ENCODE data around the gene CPSF4. TPM values are rescaled to one million over a fixed set of nuclear protein-coding genes. Genes with fewer than 3 reads are reported as not detected.

CPSF4 gene
- total RNA-seq: 27.7 and 33.9 TPM in 2 replicates

DNA sequence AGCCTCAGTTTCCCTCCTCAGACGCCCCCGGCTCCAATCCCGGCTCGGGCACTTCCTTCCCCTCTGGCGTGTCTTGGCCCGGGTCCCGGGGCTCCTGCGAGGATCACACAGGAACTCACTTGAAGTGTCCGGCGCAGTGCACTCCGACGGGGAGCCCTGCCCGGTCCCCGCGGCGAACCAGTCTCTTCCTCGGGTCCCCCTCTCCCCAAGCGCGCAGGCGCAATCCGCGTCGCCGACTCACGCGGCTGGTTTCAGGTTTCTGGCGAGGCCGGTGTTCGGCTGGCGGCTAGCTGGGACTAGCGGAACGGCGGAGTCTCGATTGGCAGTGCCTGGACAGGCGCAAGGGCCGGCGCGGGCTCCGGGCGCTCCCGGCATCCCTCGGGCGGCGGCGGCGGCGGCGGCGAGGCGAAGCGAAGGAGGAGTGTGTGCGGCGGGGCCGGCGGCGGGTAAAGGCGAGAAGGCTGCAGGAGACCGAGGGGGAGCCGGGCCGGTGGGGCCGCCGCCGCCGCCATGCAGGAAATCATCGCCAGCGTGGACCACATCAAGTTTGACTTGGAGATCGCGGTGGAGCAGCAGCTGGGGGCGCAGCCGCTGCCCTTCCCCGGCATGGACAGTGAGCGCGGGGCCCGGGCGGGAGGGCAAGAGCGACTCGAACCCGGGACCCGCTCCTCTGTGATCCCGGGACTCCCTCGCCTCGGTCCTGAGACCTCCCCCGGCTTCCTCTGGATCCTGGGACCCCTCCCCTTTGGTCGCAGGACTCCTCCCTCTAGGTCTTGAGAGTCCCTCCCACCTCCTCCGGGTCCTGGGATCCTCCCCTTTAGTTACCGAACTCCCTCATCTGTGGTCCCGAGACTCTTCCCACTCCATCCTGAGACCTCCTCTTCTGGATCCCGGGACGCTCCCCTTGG is at the start of gene CPSF4, which contains the start of gene PTCD1:
CPSF4 (plus strand) TSS at position 371 of the 908 bp plus-strand sequence; CDS start at position 511, 140 bp downstream.
PTCD1 (minus strand) TSS at position 226 of the 908 bp plus-strand sequence. CDS start 3,556 bp downstream, outside the sequence.

DNA sequence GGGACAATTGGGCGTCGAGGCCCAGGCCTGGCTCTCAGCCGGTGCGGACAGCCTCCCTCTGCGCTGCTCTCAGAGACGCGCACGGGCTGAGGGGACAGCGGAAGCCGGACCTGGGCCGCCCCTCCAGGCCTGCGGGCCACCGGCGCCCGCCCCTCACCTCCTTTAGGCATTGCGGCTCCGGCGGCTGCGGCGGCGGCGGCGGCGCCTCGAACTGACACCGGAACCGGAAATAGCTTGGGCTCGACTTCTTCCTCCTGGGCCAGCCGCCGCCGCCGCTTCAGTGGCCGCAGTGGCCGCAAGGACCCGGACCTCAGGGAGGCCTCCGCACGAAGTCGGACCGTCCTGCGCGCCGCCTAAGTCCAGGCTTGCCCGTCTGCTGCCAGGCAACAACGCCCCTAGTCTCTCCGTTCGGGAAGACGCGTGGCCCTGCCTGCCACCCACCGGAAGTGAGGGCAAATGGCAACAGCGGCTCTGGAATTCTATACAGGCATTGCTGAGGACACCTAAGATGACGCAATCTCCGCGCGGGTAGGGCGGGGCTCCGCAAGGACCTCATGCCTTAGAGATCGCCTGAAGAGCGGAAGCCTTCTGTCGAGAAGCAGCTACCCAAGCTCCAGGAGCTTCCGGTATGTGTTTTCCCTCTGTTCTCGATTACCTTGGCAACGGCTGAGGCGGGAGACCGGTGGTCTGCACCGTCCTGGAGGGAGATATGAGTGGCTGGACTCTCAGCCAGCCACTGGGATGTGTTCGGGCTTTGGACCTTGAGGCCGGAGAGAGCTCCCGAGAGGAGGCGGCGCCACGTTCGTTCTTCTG is 30.2 kb upstream of the CPSF4 start, which contains the start of the genes BUD31 and PDAP1:
BUD31 (plus strand) TSS at position 591 of the 813 bp plus-strand sequence. CDS start 2,124 bp downstream, outside the sequence.
PDAP1 (minus strand) TSS at position 219 of the 813 bp plus-strand sequence; CDS start at position 170, 49 bp downstream.

DNA sequence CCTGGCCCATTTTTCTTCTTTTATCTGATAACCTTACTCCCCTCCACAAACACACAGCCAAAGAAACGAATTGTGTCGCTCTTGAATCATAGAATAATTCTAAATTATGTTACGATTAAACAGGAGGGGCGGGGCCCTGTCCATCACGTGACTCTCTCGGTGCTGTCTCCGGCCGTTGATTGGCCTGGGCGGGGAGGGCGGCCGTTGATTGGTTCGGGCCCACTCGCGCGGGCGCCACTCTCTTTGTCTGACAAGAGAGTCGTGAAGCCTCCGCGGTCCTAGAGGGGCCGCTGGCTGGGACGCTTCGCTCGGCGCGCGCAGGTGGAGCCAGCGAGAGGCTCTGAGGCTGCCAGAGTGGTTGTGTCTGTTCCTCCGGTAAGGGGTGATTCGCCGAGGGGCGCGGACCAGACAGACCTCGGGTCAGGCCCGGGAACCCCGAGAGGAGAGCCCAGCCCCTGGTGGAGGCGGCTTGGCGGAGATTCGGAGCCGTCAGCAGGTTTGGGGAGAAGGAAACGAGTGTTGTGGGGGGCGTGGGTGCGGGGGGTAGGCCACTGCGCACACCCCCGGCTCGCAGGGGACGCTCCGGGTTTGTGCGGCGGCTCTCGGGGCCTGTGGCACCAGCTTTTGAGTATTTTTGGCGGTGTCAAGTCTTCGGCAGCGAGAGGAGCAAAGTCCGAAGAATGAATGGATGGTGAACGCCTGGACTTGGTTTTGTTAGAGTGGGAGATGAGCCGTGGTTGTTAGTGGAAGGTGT is 34.0 kb downstream of the CPSF4 start, which contains the start of gene ZNF789:
ZNF789 (plus strand) TSS at position 330 of the 754 bp plus-strand sequence. CDS start 3,567 bp downstream, outside the sequence.

DNA sequence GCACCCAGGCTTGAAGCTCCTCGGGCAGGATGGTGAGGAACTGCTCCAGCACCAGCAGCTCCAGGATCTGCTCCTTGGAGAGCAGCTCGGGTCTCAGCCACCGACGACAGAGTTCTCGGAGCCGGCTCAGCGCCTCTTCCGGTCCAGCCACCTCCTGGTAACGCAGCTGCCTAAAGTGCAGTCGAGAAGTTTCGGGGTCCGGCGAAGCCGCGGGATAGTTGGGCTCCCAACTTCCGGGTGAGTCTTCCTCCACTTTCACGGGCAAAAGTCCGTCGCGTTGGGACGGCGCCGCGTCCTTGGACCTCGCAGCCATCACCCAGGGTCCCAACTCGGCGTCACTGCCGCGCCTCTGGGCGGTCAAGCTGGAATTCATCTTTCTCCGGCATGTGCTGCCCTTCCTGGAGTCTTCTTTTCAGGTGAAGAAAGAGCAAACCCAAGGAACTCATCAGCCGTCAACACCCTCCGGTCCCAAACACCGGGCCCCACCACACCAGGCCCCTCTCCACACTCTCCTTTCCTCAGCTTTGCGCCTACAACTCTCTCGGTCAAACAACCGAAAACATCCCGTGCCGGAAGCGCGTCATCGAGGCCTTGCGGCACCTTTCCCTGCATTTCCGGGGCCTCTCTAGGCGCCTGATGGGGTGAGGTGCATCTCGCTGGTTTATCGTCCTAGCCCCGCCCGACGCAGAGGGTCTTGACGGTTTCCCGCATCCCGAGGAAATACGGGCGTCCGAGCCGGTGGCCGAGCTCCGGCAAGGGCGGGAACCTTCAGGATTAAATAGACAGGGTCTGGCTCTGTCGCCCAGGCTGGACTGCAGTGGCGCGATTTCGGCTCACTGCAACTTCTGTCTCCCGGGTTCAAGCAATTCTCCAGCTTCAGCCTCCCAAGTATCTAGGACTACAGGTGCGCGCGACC is 61.2 kb downstream of the CPSF4 start, which contains the start of gene ZNF394:
ZNF394 (minus strand) TSS at position 561 of the 916 bp plus-strand sequence; CDS start at position 373, 188 bp downstream.

DNA sequence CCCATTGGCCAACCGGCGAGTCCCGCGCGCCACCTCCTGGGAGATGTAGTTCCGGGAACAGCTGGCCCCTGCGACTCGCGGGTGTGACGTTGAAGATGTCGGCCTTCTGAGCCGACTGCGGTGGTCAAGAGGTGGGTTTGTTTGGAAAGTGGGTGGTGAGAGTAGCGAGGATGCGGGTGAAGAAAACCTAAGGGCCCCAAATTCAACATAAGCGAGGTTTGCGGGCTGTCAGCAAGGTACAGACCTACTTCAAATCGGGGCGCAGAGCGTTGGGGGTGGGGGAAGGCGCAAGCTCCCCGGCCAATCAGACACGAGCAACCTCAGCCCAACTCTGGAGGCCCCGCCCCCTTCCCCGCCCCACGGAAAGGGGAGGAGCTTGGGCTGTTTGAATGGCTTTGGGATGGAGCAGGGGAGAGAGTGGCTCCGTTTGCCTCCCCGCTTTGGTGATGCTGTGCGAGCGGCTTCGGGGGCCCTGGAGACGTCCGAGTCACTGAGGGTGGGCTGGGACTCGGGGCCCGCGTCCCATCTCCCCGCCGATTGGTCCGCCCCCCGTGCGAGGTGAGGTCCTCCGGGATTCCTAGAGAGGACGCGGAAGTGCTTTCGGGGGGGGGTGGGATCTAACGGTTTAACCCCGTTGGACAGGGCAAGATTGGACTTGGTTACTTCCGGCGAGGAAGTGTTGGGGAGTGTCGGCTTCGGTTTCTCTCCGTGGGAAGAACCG is 66.0 kb downstream of the CPSF4 start, which contains the start of gene ZKSCAN5:
ZKSCAN5 (plus strand) TSS at position 60 of the 721 bp plus-strand sequence. CDS start 1,383 bp downstream, outside the sequence.

Other genes starting within 250 kb of the CPSF4 start
- gene KPNA7, start 230.8 kb upstream of the CPSF4 start, total RNA-seq: 0.39 TPM in 1 of 2 replicates, not detected in the other
- 1.1 and 1.2 TPM in 2 replicates for gene MYH16, start 166.1 kb upstream of the CPSF4 start, total RNA-seq
- 192 and 200 TPM in 2 replicates for gene ARPC1A, start 113.0 kb upstream of the CPSF4 start, total RNA-seq
- gene ARPC1B, start 64.2 kb upstream of the CPSF4 start, total RNA-seq: 450 and 486 TPM in 2 replicates
- gene PDAP1, start 30.3 kb upstream of the CPSF4 start, total RNA-seq: 102 and 201 TPM in 2 replicates
- 75.7 and 110 TPM in 2 replicates for gene BUD31, start 30.0 kb upstream of the CPSF4 start, total RNA-seq
- gene PTCD1, start 145 bp upstream of the CPSF4 start, total RNA-seq: 2.7 and 8.9 TPM in 2 replicates
- 2,257 and 3,102 TPM in 2 replicates for gene ATP5MF, start 27.2 kb downstream of the CPSF4 start, total RNA-seq
- gene ZNF789, start 33.9 kb downstream of the CPSF4 start, total RNA-seq: 0.86 and 3.5 TPM in 2 replicates
- gene ZNF394, start 61.3 kb downstream of the CPSF4 start, total RNA-seq: 14.7 and 14.8 TPM in 2 replicates
- gene ZKSCAN5, start 65.7 kb downstream of the CPSF4 start, total RNA-seq: 6.4 and 7.0 TPM in 2 replicates
- gene FAM200A, start 113.2 kb downstream of the CPSF4 start, total RNA-seq: 3.4 and 4.7 TPM in 2 replicates
- gene ZNF655, start 119.7 kb downstream of the CPSF4 start, total RNA-seq: 44.3 and 46.9 TPM in 2 replicates
- 0.47 TPM in 1 of 2 replicates, not detected in the other for gene TMEM225B, start 159.3 kb downstream of the CPSF4 start, total RNA-seq
- 5.6 and 10.6 TPM in 2 replicates for gene ZSCAN25, start 178.0 kb downstream of the CPSF4 start, total RNA-seq
- 0.53 and 2.3 TPM in 2 replicates for gene CYP3A5, start 241.1 kb downstream of the CPSF4 start, total RNA-seq

All from hair follicular keratinocyte (primary cell).